HG02610 (cell line): ENCODE results near the gene PLD6.
A peak's percentile ranks its signal among the peaks of the same experiment; 100 is the strongest.
"Not testable (repeated sequence)": the region's sequence is repeated elsewhere in the genome, so short reads cannot be mapped to it uniquely, and the experiment has no call there.

Source experiments
- ATAC-seq: cut with Tn5 transposase; IDR thresholded peaks from one replicate; pipeline ENCODE4 v1.9.1; 2021; ENCODE audit warnings: mild to moderate bottlenecking, moderate library complexity; ENCODE audit not compliant: unreplicated experiment

PLD6 gene

GRCh38 chr17:17179371-17179827, 26.7 kb downstream of the PLD6 start:
- ATAC-seq: peak; percentile 58

- ATAC-seq: no peak
Measured at GRCh38 chr17:17177176-17177575, 29.0 kb downstream of the PLD6 start.

- ATAC-seq: no peak
Measured at GRCh38 chr17:17176341-17176740, 29.8 kb downstream of the PLD6 start.

- ATAC-seq: no peak
Measured at GRCh38 chr17:17175917-17176316, 30.2 kb downstream of the PLD6 start.

- ATAC-seq: no peak
Measured at GRCh38 chr17:17175340-17175739, 30.8 kb downstream of the PLD6 start.

GRCh38 chr17:17173921-17174320, 32.2 kb downstream of the PLD6 start:
- ATAC-seq: no peak

GRCh38 chr17:17172990-17173389, 33.1 kb downstream of the PLD6 start:
- ATAC-seq: no peak

GRCh38 chr17:17172001-17172939, 33.9 kb downstream of the PLD6 start:
- no peak for ATAC-seq

- ATAC-seq: no peak
Measured at GRCh38 chr17:17171186-17171585, 34.9 kb downstream of the PLD6 start.

- no peak for ATAC-seq
Measured at GRCh38 chr17:17170346-17170985, 35.7 kb downstream of the PLD6 start.

GRCh38 chr17:17169396-17169795, 36.7 kb downstream of the PLD6 start:
- no peak for ATAC-seq

- ATAC-seq: no peak
Measured at GRCh38 chr17:17168401-17168800, 37.7 kb downstream of the PLD6 start.

GRCh38 chr17:17167986-17168385, 38.1 kb downstream of the PLD6 start:
- no peak for ATAC-seq

GRCh38 chr17:17167356-17167755, 38.8 kb downstream of the PLD6 start:
- ATAC-seq: no peak

- no peak for ATAC-seq
Measured at GRCh38 chr17:17166446-17166845, 39.7 kb downstream of the PLD6 start.

- no peak for ATAC-seq
Measured at GRCh38 chr17:17165666-17166308, 40.3 kb downstream of the PLD6 start.

GRCh38 chr17:17164676-17165075, 41.5 kb downstream of the PLD6 start:
- ATAC-seq: no peak

- ATAC-seq: no peak
Measured at GRCh38 chr17:17164156-17164555, 42.0 kb downstream of the PLD6 start.

GRCh38 chr17:17161759-17162158, 44.4 kb downstream of the PLD6 start:
- ATAC-seq: no peak

GRCh38 chr17:17161121-17161520, 45.0 kb downstream of the PLD6 start:
- no peak for ATAC-seq

GRCh38 chr17:17159571-17159970, 46.6 kb downstream of the PLD6 start:
- no peak for ATAC-seq

GRCh38 chr17:17158506-17158905, 47.6 kb downstream of the PLD6 start:
- ATAC-seq: not testable (repeated sequence)
